Measurements from ENCODE around the gene FXYD5.

The FXYD5 gene, protein sequence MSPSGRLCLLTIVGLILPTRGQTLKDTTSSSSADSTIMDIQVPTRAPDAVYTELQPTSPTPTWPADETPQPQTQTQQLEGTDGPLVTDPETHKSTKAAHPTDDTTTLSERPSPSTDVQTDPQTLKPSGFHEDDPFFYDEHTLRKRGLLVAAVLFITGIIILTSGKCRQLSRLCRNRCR

DNA sequence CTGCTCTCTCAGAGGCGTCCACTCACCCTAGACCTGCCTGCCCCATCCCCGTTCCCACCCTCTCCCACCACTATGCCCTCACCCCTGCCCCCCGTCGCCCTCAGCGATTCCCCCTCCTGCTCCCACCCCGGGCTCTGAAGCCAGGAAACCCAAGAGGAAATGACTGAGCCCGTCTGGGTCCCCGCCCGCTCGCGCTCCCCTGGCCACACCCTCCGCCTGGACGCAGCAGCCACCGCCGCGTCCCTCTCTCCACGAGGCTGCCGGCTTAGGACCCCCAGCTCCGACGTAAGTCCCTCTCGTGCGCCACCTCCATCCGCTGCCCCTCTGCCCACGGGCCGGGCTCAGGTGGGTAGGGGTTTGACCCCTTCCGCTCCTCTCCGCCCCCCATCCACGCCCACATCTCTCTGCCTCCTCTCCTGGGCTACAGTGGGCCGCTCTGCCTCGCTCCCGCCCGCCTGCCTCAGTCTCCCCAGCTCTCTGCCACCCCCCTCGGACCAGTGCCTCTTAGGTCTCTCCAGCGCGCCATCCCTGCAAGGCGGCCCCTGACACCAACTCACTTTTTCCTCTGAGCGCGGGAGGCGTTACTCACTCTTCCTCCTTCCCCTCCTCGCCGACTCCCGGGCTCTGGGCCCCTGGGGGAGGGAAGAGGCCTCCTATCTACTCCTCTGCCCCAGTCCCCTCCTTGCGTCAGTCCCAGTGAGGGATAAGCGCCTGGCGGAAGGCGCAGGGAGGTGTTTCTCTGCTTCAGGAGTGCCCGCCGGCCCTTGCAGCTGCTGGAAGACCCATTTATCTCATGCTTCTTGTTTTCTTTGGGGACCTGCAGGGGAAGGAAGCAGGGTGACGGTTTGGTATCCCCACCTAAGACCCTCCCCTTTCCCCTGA is at the start of gene FXYD5:
TSS of gene FXYD5 (plus strand) at position 211 of the 882 bp plus-strand sequence. CDS start 816 bp downstream, outside the sequence.
- DNase-seq = peak; percentile 76

DNA sequence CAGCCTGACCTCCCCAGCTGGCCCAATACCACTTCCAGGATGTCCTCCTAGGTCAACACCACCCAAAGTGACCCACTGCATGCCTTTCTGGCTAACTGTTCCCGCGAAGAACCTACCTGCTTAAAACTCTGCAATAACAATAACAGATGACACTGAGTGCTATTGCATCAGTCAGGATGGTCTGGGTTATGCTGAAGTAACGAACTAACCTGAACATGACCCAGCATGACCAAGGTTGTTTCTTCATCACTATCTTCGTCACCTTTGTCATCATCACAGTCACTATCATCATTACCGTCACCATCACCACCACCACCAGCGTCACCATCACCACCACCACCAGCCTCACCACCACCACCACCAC is 49.5 kb upstream of the FXYD5 start:
- DNase-seq = no peak

DNA sequence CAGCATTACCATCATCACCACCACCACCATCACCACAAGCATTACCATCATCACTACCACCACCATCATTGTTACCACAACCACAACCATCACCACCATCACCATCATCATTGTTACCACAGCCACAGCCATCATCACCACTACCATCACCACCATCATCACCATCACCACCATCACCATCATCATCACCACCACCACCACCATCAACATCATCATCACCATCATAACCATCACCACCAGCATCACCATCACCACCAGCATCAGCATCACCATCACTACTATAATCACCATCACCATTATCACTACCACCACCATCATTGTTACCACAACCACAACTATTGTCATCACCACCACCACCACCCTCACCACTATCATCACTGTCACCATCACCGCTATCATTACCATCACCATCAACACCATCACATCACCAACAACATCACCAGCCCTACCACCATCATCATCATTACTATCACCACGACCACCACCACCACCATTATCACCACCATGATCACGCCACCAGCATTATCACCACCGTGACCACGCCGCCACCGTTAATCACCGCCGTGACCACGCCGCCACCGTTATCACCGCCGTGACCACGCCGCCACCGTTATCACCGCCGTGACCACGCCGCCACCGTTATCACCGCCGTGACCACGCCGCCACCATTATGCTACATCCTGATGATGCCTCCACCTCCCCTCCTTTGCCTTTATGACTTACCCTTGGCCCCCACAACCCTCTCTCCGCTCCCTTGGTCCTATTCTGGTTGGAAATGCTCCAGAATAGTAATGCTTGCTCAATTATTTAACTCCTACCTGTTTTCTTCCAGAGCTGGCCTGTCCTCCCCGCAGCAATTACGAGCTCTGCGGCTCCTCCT is 48.9 kb upstream of the FXYD5 start:
- no peak for DNase-seq

DNA sequence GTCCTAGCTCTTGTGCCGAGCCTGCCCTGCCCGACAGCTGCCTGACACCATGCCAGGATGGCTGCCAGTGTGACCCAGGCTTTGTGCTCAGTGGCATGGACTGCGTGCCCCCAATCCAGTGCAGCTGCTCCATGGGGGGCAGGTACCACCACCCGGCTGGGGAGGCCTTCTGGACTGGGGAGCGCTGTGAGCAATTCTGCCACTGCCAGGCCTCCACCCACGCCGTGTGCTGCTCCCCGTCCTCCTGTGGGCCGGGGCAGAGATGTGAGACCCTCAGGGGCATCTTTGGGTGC is 48.3 kb upstream of the FXYD5 start:
- DNase-seq = no peak

DNA sequence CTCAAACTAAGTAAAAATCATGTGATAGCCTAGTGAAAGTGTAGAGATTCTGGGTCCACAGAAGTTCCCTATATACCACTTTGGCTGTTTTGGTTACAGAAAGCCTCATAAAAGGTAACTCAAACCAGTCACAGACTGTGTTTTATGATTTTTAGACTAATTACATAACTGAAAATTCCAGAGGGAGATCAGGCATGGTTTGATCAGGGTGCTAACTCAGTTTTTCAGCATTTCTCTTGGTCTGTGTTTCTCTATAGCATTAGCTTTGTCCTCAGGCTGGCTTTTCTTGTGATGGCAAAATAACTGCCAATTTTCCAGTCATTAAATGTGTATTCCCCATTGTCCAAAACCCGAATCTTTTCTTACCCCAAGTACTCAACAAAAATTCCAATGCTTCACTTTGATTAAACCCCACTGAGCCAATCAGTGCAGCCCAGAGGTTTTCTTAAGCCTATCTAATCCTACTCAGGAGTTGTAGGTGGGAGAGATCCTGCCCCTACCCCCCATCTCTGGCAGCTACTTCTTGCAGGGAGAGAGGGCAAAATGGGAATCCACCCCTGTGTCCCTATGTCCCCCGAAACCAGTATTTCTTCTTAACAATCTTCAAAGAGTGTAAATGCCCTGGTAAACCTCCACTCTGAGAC is 47.5 kb upstream of the FXYD5 start:
- no peak for DNase-seq

DNA sequence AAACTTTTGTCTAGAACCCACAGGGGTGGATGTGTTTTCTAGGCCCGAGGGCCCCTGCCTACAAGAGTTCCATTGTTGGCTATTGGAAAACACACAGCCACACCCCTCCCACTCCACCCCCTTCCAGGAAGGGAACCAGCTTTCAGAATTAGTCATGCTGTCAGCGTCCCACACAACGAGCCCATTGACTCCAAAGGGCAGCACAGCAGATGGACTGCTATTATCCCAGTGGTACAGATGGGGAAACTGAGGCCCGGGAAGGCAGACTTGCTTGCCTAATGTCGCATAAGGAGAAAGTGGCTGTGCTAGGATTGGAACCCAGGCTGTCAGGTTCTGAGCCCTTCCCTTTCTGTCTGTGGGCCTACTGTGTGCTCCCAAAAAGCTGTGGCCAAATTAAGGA is 47.0 kb upstream of the FXYD5 start:
- DNase-seq = no peak

DNA sequence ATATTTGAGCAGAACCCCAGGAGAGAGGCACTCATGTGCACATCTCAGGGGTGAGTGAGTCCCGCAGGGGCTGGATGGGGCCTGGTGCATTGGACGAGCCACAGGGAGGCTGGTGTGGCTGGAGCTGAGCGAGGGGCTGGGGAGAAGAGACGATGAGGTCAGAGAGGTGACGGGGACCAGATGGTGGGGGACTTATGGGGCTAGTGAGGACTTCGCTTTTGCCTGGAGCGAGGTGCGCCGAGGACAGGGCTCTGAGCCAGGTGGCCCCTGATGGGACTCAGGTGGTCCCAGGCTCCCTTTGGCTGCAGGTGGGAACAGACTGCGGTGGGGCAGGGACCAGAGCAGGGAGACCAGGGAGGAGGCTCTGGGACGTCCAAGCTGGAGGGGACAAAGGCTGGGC is 45.8 kb upstream of the FXYD5 start:
- DNase-seq = no peak

DNA sequence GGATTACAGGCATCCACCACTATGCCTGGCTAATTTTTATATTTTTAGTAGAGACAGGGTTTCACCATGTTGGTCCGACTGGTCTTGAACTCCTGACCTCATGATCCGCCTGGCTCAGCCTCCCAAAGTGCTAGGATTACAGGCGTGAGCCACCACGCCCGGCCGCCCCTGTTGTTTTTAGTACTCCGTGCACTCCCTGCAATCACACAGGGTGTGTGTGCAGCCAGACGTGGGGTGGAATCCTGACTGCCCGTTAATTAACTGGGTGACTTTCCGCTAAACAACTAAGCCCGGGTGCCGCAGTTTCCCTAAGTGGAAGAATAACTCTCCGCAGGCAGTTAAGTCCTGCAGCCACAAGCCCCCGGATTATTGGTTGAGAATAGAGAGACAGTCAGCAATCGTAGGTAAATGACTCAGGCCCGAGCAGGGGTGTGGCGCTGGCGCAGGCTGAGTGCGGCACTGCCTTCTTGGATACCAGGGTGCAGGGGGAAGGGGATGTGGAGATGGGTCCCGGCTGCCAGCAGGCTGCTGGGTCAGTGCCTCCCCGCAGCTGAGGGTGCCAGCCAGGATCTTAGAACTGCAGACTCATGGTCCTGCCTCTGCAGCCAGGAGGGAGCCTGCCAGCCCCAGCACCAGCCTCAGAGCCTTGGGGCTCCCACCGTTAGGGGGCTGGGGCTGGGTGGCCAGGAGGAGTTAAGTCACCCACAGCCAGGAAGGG is 45.0 kb upstream of the FXYD5 start:
- DNase-seq = no peak

DNA sequence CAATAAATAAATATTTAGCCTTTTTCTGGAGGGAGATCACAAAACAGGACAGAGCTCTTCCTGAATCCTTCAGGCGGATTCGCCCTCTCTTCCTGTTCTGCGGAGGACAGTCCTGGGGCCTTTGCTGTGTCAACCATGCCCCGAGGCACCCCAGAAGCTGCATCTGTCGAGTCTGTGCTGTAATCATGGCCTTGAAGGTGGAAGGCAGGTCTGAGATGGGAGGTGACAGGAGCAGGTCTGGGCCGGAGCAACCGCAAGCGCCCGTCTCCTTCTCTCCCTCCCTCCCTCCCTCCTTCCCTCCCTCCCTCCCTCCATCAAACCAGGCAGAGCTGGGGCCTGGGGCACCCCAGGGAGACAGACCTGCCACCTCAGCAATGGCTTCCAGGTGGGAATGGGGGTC is 43.6 kb upstream of the FXYD5 start:
- no peak for DNase-seq

DNA sequence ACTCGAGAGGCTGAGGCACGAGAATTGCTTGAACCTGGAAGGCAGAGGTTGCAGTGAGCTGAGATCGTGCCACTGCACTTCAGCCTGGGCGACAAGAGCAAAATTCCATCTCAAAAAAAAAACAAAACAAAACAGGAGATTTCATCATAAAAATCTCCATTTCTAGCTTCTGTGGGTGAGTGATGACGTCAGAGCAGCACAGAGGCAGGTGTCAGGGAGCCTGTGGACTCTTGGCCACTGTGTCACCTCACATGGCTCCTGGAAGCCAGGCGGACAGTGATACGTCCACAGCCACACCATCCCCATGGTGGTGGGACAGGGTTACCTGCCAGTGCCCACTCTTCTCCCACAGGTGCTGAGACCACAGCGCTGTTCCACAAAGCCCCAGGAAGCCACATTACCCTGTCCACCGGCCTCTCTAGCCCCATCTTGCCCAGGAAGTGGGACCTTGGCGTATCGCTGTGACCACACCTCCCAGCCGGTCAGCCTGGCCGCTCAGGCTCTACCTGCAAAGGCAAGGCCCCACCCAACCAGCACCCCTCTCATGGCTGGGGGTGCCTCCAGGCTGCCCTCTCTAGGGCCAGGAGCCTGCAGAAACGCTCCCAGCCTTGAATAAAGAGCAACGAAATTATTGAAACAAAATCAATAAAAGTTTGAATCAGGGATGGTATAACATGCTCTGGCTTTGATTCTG is 41.4 kb upstream of the FXYD5 start:
- no peak for DNase-seq

DNA sequence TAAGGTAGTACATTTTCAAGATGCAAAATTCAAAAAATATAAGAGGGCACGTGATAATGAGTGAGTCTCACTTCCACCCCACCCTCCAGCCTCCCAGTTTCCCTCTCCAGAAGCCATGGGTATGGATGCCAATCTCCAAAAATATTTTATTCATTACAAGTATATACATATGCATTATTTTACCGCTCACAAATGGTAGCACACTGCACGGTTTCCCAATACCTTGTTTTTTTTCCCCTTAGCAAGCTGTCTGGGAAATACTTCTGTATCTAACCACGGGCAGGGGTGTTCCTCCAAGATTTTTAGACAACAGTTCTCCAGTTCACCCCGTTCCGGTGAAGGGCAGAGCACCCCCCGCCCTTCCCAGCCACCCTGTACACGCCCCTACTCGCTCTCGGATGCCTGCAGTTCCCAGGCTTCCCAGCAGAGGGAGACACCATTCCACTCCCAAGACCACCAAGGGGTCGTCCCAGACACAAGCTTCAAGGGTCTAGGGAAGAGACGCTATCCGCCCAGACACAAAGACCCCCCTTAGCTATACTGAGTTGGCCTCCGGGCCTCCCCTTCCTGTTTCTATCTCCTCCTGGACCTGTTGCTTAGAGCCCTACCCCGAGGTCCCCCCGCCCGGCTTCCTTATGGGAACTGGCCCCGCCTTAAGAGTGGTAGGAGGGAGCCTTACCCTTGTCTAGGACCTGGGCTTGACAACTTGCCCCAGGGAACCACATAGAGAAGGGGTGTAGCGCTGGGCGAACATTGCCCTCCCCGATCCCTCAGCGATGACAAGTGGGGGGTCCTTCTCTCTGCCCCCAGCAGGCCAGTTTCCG is 40.0 kb upstream of the FXYD5 start:
- peak; percentile 74 for DNase-seq

DNA sequence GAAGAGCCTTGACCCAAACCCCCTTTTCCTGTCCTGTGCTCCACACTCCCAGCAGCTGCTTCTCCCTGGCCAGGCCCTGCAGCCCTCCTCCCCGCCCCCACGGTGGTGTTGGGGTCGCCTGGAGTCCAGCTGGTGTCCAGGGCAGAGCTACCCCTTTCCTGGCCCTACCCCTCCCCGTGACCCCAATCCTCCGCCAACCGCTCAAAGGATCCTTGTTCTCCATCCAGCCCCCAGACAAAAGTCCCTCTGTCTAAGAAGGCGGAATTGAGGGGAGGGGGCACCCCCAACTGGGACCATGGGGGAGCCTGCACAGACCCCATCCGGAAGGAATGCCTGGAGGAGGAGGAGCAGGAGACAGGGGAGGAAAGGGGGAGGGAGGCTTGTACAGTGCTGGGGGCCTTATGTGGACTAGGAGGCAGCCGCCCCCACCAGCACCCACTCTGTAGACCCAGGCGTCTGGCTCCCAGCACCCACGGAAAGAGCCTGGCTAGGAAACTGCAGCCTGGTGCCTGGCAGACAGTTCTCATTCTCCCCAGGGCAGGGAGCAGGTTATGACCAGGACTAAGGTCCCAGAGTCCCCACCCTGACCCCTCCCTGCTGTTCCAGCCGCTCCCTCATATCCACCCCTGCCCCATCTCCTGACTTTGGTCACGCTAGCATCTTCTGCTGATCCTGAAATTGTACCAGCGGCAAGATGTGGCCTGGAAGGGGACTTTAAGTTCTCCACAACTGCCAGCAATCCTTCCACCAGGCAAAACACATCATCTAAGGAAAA is 39.2 kb upstream of the FXYD5 start, which contains the start of gene FXYD3:
TSS of gene FXYD3 (plus strand) at position 647 of the 775 bp plus-strand sequence. CDS start 3,554 bp downstream, outside the sequence.
- no peak for DNase-seq

DNA sequence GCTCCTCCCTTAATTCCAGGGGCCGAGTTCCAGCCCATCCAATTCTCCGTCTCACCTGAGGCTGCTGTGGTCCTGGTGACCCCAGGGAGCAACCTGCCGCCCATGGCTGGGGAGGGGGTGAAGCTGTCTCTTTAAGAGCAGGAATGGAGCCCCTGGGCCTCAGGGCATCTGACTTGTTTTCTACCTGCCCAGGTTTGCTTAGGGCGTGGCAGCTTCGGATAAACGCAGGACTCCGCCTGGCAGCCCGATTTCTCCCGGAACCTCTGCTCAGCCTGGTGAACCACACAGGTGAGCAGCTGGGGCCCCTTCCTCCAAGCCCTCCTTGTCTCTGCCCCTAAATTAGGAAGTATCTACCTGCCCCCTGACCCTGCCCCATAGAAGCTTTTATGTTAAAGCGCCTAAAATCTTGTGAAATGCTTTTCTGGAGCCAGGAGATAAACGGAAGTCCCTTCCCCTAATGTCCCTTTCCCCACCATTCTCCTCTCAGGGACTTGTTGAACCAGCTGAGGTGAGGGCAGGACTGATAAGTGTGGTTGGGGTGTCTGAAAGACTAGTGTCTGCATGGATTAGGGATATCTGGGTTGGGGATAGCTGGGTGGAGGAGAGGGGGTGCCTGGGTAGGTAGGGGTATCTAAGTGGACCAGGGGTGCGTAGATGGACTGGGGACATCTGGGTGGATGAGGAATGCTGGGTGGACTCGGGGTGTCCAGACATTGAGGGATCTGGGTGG is 38.3 kb upstream of the FXYD5 start:
- no peak for DNase-seq

DNA sequence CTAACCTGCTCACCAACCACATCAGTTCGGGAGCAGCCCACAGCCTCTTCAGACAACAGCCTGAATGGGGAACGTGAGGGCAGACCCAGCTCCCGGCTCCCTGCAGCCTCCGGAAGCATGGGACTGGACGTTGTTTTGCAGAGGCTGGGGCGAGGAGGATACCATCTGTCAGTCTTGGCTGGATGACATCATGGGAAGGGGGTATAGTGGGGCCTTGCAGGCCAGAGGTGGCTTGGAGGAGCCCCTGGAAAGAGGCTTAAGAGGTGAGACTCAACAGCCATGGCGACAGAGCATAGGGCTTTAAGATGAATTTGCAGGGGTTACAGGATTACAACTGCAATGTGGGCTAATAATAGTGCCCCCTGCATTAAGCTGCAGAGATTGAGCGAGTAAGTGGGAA is 37.4 kb upstream of the FXYD5 start:
- no peak for DNase-seq

DNA sequence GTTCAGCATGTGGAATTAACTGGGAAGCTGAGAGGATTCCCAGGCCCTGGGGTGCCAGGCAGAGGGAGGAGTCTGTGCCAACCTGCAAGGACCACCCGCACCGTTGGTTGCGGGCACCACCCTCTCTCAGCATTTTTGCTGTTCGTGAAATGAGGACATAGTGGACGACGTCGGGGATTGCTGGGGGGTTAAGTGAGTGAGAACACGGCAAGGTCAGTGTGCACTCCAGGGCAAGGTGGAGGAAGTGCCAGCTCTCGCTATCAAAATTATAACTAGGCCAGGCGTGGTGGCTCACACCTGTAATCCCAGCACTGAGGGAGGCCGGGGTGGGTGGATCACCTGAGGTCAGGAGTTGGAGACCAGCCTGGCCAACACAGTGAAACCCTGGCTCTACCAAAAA is 36.7 kb upstream of the FXYD5 start:
- no peak for DNase-seq

DNA sequence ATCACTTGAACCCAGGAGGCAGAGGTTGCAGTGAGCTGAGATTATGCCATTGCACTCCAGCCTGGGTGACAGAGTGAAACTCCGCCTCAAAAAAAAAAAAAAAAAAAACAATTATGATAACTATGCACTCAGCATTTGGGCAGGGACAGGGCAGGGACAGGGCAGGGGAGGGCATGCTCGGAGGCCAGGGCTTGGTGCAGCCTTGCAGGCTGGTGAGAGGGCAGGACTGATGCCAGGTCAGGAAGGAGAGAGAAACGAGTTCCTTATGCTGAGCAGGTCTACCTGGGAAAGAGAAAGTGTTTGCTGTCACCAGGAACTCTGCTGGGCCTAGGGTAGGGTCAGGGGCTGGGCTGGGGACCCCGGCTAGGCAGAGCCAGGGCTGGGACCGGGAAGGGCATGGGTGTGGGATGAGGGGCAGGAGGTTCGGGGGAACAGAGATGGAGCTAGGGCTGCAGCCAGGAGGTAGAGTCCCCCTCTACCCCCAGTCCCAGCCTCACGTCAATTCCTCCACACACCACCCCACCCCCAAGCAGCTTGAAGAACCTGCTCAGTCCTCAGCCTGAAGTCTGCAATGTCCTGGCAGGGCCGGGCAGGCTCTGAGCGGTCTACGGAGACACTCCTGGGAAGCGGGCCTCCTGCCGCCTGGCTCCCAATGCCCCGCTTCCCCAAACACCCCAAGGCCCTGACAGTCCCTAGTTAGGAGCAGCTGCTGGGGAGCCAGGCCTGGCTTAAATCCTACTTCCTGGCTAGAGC is 36.1 kb upstream of the FXYD5 start:
- DNase-seq = no peak

DNA sequence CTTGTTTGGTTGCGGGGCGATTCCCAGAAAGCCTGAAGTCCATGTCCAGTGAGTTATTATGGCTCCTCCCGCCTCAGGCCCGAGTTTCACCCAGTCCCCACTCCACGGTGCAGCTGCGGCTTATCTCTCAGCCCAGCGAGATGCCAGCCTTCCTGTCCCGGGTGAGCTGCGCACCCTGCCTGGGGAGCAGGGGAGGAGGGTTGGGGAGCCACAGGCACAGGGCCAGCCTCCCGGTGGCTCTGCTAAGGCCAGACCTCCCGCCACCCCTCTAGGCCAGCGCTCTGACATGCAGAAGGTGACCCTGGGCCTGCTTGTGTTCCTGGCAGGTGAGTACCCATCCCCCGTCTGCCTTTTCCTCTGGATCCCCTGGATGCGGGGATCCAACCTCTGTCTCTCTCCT is 35.4 kb upstream of the FXYD5 start:
- no peak for DNase-seq

DNA sequence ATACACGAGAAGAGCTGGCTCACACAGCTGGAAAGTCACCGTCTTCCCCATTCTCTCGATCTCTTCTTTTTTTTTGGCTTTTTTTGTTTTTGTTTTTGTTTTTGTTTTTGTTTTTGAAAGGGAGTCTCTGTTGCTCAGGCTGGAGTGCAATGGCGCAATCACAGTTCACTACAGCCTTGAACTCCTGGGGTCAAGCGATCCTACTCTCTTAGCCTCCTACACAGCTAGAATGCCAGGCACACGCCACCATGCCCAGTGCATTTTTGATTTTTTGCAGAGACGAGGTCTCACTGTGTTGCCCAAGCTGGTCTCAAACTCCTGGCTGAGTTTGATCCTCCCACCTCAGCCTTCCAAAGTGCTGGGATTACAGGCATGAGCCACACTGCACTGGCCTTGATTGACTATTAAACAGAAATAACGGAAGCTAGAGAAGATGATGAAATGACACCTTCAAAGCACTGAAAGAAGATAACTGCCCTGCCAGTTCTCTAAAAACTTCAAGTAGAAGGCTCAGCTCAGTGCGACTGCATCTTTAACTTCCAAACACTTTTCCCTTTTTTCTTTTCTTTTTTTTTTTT is 34.9 kb upstream of the FXYD5 start:
- no peak for DNase-seq
